GM19397 (cell line): ENCODE results near the gene CATSPER4.

Experiments
- ATAC-seq: cut with Tn5 transposase; IDR thresholded peaks from one replicate; pipeline ENCODE4 v1.9.1; 2021; ENCODE audit warnings: mild to moderate bottlenecking, moderate library complexity; ENCODE audit not compliant: unreplicated experiment

The CATSPER4 gene

DNA sequence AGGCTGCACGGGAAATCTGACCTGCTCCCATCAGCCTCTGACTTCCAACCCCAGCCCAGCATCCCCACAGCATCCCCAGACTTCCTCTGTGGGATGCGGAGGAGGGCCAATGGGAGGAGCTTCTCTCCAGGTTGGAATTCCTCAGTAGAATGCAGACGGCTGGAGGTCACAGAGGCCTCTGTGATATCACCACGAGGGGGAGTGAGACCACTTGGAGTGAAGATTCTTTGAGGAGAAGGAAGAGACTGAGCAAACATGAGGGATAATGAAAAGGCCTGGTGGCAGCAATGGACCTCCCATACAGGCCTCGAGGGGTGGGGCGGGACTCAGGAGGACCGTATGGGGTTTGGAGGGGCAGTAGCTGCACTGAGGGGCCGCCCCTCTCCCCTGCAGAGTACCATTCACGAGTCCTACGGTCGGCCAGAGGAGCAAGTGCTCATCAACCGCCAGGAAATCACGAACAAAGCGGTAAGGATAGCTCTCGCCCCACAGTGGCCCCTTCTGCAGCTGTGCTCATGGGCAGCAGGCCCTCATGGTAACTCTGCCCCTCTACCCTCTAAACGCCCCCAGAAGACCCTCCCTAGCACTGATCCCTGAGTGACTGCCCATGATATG lies at the start of gene CATSPER4:
TSS of gene CATSPER4 (plus strand) at position 230 of the 615 bp plus-strand sequence. CDS start at position 256, 26 bp downstream.
- no peak for ATAC-seq

DNA sequence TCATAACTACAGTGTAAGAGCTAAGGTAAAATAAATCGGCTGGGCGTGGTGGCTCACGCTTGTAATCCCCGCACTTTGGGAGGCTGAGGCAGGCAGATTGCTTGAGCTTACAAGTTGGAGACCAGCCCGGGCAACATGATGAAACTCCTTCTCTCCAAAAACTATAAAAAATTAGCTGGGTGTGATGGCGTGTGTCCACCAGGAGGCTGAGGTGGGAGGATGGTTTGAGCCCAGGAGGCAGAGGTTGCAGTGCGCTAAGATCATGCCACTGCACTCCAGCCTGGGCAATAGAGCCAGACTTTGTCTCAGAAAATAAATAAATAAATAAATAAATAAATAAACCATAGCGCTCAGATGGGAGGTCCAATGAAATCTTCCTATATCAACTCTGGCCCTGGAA lies 48.2 kb upstream of the CATSPER4 start:
- ATAC-seq, result no peak

DNA sequence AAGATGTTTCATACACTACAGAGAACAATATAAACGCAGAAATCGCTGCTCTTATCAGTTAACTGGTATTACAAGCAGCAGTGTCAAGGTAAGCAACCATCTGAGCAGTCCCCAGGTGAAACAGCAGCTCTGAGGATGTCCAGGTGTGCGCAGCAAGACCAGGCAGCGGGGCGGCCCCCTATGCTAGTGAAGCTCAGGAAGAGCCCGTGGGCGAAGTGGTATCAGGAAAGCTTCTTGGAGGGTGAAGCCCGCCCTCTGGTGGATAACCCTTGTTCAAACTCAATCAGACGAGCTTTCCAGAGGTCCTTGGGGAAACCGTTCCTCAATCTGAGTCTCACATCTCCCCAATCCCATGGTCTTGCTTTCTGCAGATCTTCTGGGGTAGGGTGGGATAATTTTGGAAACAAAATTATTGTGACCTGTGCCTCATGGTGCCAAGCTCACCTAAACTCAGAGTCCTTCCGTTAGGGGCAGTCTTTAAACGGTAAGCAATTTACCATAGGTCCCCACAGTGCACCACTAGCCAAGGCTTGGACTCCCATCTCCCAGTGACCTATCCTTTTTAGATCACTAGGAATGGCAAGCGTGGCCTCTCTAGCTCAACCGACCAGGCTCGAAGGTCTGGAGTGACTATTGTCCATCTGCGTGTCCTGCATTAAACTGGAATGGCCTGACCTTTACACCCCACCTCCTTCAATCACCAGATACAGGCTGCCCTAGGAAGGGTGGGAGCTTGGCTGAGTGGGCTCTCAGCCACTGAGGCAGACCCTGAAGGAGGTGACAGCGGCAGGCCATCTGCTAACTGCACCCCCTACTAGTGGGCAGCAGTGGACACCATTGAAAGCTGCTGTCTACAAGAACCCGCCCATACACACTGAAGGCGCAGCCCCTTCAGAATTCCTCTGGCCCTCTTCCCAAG lies 45.1 kb upstream of the CATSPER4 start:
- no peak for ATAC-seq

DNA sequence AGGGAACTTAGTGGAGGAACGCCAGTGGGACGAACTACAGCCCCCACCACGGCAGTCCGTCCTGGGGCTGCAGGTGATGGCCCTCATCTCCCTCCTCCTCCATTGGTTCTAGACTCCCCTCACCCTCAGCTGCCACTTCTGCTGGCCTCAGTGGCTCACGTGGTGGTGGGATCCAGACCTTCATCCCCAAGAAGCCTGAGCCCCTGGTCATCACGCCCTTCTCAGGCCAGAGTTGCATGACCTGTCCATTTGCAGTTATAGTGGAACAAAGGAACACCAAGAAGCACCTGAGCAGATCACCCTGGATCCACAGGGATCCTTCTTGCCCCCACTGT lies 44.5 kb upstream of the CATSPER4 start:
- ATAC-seq, result no peak

DNA sequence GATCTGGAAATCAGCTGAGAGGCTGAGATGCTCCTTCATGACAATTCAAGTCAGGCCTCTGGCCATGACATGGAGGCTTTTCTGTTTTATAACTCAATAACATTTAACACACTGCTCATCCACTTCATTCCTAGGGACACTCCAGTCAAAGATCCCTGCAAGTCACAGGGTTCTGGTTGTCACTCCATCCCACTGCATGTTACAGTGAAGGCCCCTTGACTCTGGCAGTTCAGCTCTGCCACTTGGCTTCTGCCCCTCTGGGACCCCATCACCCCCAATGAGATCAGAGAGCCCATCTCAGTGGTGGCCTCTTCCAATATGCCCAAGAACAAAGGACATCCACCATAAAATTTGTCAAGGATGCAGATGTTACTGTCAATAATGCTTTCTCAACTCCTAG lies 41.5 kb upstream of the CATSPER4 start:
- no peak for ATAC-seq

DNA sequence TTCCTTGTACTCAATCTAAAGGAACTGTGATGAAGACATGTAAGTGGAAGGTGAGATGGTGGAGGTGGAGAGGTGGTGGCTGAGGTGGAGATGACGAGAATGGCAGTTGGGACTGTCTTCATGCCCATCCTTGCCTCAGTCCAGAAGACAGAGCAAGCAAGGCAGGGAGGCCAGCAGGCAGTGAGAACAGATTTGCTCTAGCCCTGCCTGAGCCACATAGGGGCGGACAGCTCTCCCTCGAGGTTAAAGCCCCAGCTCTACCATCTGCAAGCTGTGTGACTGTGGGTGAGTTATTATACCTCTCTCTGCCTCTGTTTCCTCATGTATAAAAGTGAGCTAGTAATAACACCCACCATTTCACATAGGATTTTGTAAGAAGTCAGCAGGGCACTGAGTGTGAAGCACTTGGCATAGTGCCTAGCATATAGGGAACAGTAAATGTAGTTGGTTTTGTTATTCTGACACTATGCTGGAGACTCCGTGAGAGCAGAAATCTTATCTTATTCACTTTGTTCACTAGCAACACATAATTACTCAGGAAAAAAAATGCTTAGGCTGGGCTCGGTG lies 36.4 kb upstream of the CATSPER4 start:
- no peak for ATAC-seq

DNA sequence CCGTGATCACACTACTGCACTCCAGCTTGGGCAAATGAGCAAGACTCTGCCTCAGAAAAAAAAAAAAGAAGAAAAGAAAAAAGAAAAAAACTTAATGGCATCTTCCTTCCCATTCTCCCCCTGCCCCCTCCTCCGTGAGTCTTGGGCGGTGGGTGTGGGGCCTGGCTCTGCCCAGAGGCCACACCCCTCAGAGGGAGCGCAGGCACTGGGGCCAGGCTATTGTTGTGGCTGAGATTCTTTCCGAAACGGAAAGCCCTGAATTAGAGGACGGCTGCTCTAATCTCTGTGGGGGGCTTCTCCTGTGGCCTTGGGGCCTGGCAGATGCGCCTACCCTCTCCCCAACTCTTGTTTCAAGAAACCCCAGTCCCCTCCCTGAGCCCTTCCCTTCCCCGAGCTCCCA lies 35.7 kb upstream of the CATSPER4 start:
- ATAC-seq, result no peak

DNA sequence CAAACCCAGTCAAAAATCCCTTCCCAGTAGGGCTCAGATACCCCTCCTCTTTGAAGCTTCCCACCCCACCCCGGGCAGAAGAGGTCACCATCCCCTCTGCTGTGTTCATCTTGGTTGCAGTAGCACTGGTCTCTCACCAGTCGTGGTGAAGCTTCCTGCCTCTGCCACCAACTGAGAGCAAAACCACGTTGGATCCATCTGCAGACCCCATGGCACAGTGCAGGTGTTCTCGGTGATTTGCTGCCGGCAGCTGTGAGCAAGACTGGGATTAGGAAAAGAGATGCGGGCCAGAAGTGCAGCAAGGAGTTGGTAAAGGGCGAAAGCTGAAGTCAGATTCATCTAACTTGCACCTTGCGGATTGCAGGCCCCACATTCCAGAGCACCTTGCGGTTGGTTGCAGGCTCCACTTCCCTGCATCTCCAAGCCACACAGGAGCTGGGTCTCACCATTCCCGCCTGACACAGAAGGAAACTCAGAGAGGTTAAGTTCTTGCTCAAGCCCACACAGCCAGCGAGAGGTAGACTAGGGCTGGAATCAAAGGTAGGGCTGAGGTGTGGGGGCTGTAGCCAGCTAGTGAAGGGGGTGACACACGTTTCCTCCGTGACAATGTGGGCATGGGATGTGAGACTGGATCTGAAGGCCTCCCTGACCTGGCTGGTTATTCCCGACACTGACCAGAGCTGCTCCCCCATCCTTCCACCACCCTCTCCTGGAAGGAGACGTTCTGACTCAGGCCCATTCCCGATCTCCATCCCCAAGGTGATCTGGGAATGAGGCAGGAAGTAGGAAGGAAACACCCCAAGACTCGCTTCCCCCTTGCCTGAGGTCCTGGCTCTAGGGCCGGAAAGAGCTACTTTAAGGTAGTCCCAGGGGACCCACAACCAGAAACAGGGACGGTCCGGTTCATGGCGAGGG lies 34.8 kb upstream of the CATSPER4 start:
- ATAC-seq, result no peak

DNA sequence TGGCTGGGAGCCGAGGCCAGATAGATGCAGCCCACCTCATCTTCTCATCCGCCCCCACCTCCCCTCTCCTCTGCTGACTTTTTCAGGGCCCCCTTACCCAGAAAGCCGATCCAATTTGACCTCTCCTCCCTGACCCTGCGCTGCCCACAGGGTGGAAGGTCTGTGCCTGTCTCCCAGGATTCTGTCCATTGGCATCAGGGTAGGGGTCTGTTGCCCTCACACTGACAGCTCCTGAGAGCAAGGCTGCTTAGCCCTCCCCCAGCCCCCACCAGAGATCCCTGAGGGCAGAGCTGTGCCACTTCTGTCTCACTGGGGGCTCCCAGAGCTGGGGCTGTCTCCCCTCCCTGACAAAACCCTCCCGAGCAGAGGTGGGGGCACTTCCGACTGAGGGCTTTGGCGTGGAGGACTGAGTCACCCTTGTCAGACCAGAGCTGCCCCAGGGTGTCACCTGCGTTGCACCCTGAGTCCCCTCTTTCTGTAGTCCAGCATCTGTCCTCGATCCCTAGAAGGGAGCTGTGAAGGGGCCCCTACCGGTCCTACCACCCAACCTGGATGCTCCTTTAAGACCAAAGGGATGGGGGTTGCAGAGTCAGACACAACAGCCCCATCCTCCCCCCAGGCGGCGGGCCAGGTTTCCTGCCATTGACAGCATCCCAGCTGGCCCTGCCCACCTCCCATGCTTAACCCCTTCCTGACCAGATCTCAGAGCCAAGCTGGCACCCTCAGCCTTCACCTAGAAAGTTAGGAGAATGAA lies 33.9 kb upstream of the CATSPER4 start:
- no peak for ATAC-seq

DNA sequence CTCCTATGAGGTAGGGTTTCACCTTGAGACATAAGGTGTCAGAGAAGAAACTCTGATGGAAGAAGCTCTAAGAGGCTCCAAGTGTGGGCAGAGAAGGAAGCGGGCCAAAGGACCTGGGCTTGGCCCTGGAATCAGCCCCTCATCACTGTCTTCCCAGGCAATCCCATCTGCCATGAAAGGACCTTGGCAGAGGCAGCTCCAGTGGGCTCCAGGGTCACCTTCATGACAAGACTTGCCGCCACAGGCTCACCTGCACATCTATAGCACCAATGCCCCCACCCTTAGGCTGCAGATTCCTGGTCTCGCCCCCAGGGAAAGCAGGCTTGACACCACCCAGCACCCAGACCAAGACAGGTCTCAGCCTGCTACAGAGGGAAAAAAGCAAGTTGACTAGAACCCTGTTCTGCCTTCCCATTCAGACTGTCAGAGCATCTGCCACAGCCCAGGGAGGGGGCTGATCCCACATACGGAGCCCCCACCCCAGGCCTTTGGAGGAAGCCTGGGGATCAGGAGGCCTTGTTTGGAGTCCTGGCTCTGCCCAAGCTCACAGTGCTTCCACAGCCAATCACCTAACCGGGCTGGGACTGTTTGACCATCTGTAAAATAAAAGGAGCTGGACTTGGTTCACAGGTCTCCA lies 32.0 kb upstream of the CATSPER4 start:
- no peak for ATAC-seq

DNA sequence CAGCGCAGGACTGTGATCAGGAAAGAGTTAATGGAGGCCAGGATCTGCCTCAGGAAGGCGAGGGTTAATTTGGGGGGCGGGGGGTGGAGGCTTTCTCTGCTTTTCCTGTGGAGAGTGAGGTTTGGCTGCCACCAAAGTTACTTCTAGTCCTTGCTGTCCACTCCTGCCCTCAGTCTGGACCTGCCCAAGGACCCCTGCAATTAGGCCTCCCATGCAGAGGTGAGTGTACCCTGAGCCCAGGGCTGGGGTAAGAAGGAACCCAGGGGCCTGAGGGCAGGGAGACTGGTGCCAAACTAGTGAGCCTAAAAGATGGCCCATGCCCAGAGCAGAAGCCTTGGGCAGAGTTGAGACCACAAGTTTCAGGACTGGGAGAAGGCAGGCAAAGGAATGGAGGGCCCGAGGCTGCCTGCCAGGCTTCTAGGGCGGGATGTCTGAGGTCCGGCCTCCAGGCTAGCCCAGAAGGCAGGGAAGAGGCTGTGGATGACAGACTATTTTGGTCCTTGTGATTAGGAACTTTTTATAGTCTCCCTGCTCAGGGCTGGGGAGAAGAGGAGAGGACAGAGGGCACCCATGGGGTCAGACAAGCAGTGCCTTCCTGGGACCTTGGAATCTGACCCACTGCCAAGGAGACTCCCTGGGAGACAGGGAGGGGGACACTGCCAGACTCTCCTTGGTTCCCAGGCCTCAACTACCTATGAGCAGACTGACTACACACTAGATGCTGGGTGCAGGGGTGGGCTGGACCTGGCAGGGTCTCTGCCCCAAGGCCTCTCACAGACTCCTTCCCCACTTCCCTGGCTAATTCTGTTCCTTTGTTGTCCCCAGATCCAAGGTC lies 31.3 kb upstream of the CATSPER4 start, which contains the start of gene FAM110D:
TSS of gene FAM110D (plus strand) at position 172 of the 835 bp plus-strand sequence. CDS start 2,213 bp downstream, outside the sequence.
- ATAC-seq, result no peak

DNA sequence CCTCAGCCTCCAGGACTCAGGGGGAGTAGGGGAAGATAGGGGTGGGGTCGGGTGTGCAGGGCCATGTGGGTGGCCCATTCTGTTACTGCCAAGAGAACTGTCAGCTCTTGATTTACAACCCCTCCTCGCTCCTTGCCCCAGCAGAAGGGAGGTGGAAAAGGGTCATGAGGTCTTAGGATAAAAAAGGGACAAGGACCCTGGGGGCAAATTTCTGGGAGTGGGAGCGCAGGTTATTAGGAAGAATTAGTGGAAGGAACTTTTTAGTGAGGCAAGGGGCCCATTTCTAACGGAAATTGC lies 30.7 kb upstream of the CATSPER4 start:
- no peak for ATAC-seq

DNA sequence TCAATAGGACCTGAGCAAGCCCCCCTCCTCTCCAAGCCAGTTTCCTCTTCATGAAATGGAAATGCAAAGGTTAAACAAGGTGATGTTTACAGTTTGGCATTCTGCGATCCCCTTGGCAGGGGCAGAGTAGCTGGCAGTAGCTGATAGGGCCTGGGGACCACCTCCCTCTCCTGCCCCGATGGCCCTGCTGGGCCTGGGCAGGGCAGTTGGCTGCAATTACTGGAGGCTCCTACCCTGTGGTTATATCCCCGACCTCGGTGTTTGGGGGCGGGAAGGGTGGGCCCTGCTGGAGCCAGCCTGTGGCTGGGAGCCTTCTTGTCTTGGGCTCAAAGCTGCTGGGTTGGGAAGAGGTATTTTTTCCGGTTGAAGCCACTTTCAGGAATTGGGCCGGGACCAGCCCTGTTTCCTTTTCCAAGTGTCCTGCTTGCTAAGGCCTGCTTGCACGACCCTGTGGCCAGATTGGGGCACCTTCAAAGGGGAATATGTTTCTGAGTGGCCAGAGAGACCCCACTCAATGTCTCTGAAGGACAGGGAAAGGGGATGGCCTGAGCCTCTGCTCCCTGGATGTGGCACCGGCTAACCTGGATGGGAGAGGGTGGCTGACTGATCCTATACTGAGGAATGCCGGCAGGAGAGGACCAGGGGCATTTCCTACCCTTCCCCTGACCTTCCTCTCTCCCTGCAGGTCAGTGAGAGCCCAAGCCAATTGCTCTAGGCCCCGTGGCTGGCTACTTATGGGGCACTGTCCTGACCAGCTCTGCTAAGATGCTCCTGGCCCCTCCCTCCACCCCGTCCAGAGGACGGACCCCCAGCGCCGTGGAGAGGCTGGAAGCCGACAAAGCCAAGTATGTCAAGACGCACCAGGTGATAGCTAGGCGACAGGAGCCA lies 29.6 kb upstream of the CATSPER4 start:
- no peak for ATAC-seq

DNA sequence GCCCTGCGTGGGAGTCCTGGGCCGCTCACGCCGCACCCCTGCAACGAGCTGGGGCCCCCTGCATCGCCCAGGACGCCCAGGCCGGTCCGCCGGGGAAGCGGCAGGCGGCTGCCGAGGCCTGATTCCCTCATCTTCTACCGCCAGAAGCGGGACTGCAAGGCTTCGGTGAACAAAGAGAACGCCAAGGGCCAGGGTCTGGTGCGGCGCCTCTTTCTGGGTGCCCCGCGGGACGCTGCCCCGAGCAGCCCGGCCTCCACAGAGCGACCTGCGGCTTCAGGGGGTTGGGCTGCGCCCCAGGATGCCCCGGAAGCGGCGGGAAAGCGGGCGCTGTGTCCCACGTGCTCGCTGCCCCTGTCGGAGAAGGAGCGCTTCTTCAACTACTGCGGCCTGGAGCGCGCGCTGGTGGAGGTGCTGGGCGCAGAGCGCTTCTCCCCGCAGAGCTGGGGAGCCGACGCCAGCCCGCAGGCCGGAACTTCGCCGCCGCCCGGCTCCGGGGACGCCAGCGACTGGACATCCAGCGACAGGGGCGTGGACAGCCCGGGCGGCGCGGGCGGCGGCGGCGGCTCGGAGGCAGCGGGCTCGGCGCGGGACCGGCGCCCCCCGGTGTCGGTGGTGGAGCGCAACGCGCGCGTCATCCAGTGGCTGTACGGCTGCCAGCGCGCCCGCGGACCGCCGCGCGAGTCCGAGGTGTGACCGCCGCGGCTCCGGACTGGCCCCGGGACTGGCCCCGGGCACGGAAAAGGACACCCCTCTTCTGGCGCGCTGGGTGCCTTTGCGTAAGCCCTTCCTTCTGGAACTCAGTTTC lies 28.8 kb upstream of the CATSPER4 start:
- no peak for ATAC-seq

DNA sequence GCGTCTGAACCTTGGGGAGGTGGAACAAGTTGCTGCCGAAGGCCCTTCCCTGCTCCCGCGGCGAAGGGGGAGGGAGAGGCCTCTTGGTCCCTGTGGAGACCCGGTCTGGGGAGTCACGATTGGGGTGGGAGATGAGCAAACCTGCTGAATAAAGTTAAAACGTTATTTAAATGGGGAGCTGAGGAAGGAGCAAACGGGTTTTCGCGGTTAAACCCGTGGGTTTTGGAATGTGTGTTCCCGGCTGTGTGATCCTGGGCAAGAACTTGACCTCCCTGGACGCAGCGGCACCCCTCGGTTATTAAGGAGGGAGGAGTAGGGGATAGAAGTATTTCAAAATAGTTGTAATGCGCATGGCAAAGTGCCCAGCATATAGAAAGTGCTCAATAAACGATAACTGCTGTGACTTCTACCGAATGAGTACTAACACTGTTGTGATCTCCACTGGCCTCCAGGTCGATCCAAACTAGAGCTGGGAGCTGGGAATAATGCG lies 28.1 kb upstream of the CATSPER4 start:
- no peak for ATAC-seq

DNA sequence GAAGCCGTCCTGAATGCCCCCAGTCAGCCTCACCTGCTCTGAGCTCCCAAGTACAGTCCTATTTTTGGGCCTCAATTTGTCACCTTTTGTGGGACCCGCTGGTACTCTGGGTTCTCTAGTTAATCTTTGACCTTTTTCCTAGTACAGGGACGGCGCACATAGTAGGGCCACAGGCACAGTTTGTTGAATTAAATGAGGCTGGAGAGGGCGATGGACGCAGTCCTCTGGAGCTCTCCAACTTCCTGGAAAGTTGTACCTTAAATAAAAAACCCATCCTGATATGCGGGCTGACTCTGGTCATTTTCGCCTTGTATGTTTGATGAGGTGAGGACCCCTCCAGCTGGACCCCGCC lies 26.7 kb upstream of the CATSPER4 start:
- ATAC-seq, result no peak
